Pancreas (tissue), 10 donors: ENCODE data around the gene CTDSP2. TPM values are rescaled to one million over a fixed set of nuclear protein-coding genes. Genes with fewer than 3 reads are reported as not detected.

ENCODE experiments used
- ATAC-seq, 4 donors: fragments of 200-7000 bp; cut with Tn5 transposase; one replicate each; pipeline versions ENCODE4 v1.8.0 to v1.9.1; 2020; ENCODE audit warnings: mild to moderate bottlenecking in 4 of 4, moderate library complexity in 4 of 4
- DNase-seq, 6 donors: peaks; one replicate each; pipeline ENCODE4 v3.0.0-alpha.2; 2020
- FAIRE-seq: peaks from 2 replicates; lab custom pipeline; 2012; peaks lifted over from hg19 to GRCh38; lab: Jason Lieb, UNC
- H3K27ac ChIP-seq, 4 donors: fragments of 200-600 bp; sonication (generic); 1 replicate in 3 of 4; 2 replicates in 1 of 4; pipeline versions ENCODE4 v1.5.0 to v1.8.0; 2020
- H3K27me3 ChIP-seq, 4 donors: fragments of 200-600 bp; one replicate each; pipeline ENCODE4 v1.8.0; 2021
- H3K36me3 ChIP-seq, 3 donors: fragments of 200-600 bp; sonication (generic) in 1 of 3; one replicate each; pipeline versions ENCODE4 v1.5.0 to v1.8.0; 2020 to 2021
- H3K4me1 ChIP-seq, 3 donors: fragments of 200-600 bp; one replicate each; pipeline ENCODE4 v1.8.0; 2021
- H3K4me3 ChIP-seq, 4 donors: fragments of 200-600 bp; sonication (generic) in 2 of 4; one replicate each; pipeline versions ENCODE4 v1.5.0 to v1.8.0; 2020 to 2021
- H3K9me3 ChIP-seq, 4 donors: fragments of 200-600 bp; one replicate each; pipeline ENCODE4 v1.8.0; 2021
- WGBS, 2 donors: extraction: QIAGEN DNeasy Blood & Tissue Kit; methylation state at CpG; one replicate each; pipeline ENCODE4 v1.1.7; 2013; 5-methylcytosine and 5-hydroxymethylcytosine counted together
- intact Hi-C, 3 donors: fragments of 100-400 bp; cut with DNase I; formaldehyde crosslinking; loops; one replicate each; pipeline versions ENCODE4 v1.11.1 to v1.14.2; 2022
- polyA plus RNA-seq, 2 donors: library from polyadenylated mRNA; stranded (reverse); fragments of 200-250 nt; gene quantifications; one replicate each; pipeline ENCODE4 v1.2.3, GENCODE V29; 2013
- total RNA-seq, 6 donors: library from RNA; stranded (reverse); fragmentation: NEBNext Ultra II Directional in 4 of 6; extraction: Animal tissue kit (Norgen Biotek cat#: 25700) in 4 of 6; gene quantifications; one replicate each; pipeline versions ENCODE4 v1.2.1 to v1.2.4, GENCODE V29; 2021 to 2023
- TF ChIP-seq, protein P1 (sequence below), 4 donors: fragments of 200-600 bp; sonication (generic) in 3 of 4; IDR thresholded peaks; one replicate each; pipeline versions ENCODE4 v1.5.0 to v1.8.0; 2021; ENCODE audit warnings: antibody characterized with exemption in 4 of 4
- donor health status: healthy with polysubstance abuse.
- donor health status: DM: no; HTN: no; CAD: no; lungs with moderate emphysema.
- donor health status: DM: no; HTN: no; CAD: no.
- donor health status: control.
- donor health status: control.
- donor health status: Bipolar disorder and iron deficiency.
- donor health status: DM: yes; HTN: yes; CAD: no.
- donor health status: DM: no; HTN: no; CAD: no.
- donor health status: DM: no; HTN: no; CAD: no.
- donor health status: DM: yes; HTN: yes; CAD: no.

The CTDSP2 gene
- total and polyA plus RNA-seq, 8 donors: 38.7 to 165 (median 90.3) TPM

DNA sequence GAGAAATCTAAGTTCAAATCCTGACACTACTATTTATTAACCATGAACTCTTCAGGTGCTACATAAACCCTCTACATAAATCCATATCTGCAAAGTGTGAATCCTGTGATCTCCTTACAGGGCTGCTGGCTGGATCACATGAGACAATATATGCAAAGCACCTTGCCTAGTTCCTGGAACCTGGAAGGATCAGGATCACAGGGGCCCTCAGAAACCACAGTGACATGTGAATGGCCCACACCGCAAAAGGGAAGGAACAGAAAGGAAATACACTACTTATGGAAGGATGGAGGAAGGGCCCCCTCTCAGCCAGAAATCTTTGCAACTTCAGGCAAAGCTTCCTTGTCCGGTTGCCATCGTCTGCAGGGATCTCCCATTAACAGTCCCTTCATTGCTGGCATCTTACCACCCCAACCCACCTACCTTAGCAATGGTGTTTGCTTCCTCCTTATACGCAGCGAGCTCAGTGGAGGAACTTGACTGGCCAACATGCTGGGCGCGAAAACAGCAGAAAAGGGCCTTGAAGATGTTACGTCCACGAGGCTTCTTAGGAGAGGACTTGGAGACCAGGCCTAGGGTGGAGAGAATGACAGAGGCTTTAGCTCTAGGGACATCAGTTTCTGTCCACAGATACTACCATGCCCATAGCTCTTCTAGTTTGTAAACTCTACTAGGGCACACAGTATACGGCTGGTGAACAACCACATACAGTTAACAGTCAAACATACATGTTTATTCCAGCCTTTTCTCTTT lies 17.3 kb downstream of the CTDSP2 start:
- H3K27me3 ChIP-seq: no peaks in the 10 kb centered on the region
- WGBS, 2 donors: 65 to 76% methylated on average over 10 of the region's 10 CpGs
- DNase-seq (no peak), ATAC-seq (no peak), FAIRE-seq (no peak)
- no peaks in the 10 kb centered on the region for H3K9me3 ChIP-seq
- H3K4me1 ChIP-seq: peaks cover 24 to 38% (median 28%) of the 10 kb centered on the region in 3 donors
- TF ChIP-seq, protein P1, sequence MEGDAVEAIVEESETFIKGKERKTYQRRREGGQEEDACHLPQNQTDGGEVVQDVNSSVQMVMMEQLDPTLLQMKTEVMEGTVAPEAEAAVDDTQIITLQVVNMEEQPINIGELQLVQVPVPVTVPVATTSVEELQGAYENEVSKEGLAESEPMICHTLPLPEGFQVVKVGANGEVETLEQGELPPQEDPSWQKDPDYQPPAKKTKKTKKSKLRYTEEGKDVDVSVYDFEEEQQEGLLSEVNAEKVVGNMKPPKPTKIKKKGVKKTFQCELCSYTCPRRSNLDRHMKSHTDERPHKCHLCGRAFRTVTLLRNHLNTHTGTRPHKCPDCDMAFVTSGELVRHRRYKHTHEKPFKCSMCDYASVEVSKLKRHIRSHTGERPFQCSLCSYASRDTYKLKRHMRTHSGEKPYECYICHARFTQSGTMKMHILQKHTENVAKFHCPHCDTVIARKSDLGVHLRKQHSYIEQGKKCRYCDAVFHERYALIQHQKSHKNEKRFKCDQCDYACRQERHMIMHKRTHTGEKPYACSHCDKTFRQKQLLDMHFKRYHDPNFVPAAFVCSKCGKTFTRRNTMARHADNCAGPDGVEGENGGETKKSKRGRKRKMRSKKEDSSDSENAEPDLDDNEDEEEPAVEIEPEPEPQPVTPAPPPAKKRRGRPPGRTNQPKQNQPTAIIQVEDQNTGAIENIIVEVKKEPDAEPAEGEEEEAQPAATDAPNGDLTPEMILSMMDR (IDR thresholded peaks at IDR 0.05): no peak
- H3K27ac ChIP-seq: no peak overlapping the region
- H3K4me3 ChIP-seq: no peak overlapping the region
- intact Hi-C loops: no loop called here
- H3K36me3 ChIP-seq: peaks cover 9 to 48% (median 41%) of the 10 kb centered on the region in 3 donors

DNA sequence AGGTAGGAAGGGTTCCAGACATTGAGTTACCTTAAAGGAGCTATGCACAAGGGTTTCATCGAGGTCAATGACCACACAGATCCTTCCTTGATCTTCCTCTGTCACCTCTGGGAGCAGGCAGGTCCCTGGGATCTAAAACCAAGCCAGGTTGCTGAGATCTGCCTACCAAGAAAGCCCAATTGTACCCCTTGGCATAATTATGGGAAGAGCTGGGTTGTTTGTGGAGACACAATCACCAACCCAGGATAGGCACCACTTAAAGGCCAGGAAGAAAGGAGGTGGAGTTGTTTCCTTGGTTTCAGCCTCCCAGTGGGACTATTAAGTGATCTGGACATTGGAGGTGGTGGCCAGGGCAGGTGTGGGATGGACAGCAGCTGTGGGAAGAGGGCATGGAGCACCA lies 19.6 kb downstream of the CTDSP2 start:
- H3K27ac ChIP-seq: no peak overlapping the region
- H3K4me3 ChIP-seq: no peak overlapping the region
- peaks cover 9 to 70% (median 63%) of the 10 kb centered on the region in 3 donors for H3K36me3 ChIP-seq
- DNase-seq: no peak
- FAIRE-seq: no peak
- TF ChIP-seq, protein P1 (IDR thresholded peaks at IDR 0.05): no peak
- intact Hi-C loops: no loop called here
- no peak for ATAC-seq
- 63 to 69% methylated on average over 1 of the region's 1 CpG for WGBS, 2 donors
- H3K4me1 ChIP-seq: peaks cover 9 to 15% (median 9%) of the 10 kb centered on the region in 3 donors
- no peaks in the 10 kb centered on the region for H3K27me3 ChIP-seq
- no peaks in the 10 kb centered on the region for H3K9me3 ChIP-seq

DNA sequence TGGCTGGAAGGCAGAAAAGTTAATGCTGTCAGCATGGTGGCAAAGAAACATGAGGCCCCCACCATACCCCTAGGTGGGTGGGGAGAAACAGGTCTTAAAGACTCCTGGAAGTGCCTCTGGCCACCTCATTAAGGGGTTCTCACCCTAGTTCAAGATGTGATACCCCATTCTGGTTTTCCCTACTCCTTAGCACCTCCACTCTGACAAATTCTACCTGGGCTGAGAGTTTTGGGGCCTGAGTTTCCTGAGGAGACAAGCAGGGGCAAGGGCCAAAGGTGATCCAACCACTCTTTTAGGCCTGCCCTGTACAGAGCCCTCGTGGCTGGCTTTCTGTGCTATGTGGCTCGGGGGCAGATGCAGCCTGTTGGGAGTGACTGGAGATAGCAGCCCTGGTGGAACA lies 20.1 kb downstream of the CTDSP2 start:
- intact Hi-C loops: no loop called here
- H3K4me1 ChIP-seq: peaks cover 3 to 10% (median 4%) of the 10 kb centered on the region in 3 donors
- WGBS, 2 donors: 85 to 88% methylated on average over 2 of the region's 2 CpGs
- DNase-seq (no peak), FAIRE-seq (no peak), ATAC-seq (no peak)
- peaks cover 9 to 76% (median 64%) of the 10 kb centered on the region in 3 donors for H3K36me3 ChIP-seq
- no peaks in the 10 kb centered on the region for H3K9me3 ChIP-seq
- no peaks in the 10 kb centered on the region for H3K27me3 ChIP-seq
- H3K27ac ChIP-seq: no peak overlapping the region
- TF ChIP-seq, protein P1 (IDR thresholded peaks at IDR 0.05): no peak
- H3K4me3 ChIP-seq: no peak overlapping the region

DNA sequence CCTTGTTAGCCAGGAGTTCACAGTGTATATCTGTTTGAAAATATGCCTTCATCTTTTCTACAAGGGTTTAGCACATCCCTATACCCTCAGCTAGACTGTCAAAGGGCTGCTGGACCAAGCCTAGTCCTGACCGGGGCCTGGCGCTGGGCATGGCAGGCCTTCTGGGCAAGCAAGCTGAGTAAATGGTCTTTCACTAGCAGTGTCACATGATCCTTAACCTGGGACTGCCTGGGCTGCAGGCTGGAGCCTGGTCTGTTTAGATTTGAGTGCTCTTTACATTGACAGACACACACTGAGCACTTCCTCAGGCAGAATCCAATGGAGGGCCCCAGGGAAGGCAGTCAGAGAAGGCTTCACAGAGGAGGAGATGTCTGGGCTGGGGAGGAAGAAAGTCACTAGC lies 21.1 kb downstream of the CTDSP2 start:
- Histone ChIP-seq H3K27me3 (no peaks in the 10 kb centered on the region), H3K4me3 (no peak overlapping the region), H3K9me3 (no peaks in the 10 kb centered on the region), H3K36me3 (peaks cover 9 to 81% (median 67%) of the 10 kb centered on the region in 3 donors), H3K27ac (no peak overlapping the region), H3K4me1 (peaks cover under 1 to 1% (median under 1%) of the 10 kb centered on the region in 3 donors)
- TF ChIP-seq, protein P1 (IDR thresholded peaks at IDR 0.05): no peak
- FAIRE-seq (no peak), DNase-seq (no peak), ATAC-seq (no peak)
- intact Hi-C loops: no loop called here
- WGBS, 2 donors: 93 to 100% methylated on average over 2 of the region's 2 CpGs
